Uterus (tissue), 4 donors: ENCODE measurements around the gene TAT. TPM values are rescaled to one million over a fixed set of nuclear protein-coding genes. Genes with fewer than 3 reads are reported as not detected.

Experiments
- small RNA-seq: library from RNA; depleted of rRNA; stranded (forward); fragments of <200 nt; gene quantifications from one replicate; pipeline ENCODE3, GENCODE V24; 2016
- total RNA-seq, 4 donors: library from RNA; depleted of rRNA in 3 of 4; stranded (reverse); fragments of >200 nt in 3 of 4; gene quantifications; one replicate each; pipeline versions ENCODE4 v1.1.0 to v1.2.4, GENCODE V29; 2014 to 2023
- donor health status: DM: yes; HTN: yes; CAD: no.

Gene TAT
- total RNA-seq, 4 donors from 2014 or later: 0.07 to 0.24 TPM; not detected in 2

Small RNA genes lying within 50 kb of the gene (small RNA-seq; reads per million reads assigned to genes)
- not detected for gene RNU6-1061P

Other genes with a start within 250 kb of the TAT start
- gene CALB2, start 218.4 kb downstream of the TAT start, total RNA-seq: 1 to 10 TPM in 1 of 4 donors, not detected in 3; 2.5 TPM
- gene TLE7, start 135.0 kb downstream of the TAT start, total RNA-seq: not detected
- 10 to 100 TPM in 2 of 4 donors, 1 to 10 TPM in 2; 2.4 to 12.8 (median 7.5) TPM for gene ZNF23, start 114.8 kb downstream of the TAT start, total RNA-seq
- 10 to 100 TPM in 1 of 4 donors, 1 to 10 TPM in 2, under 1 TPM in 1; 0.59 to 21.5 (median 8.3) TPM for gene ZNF19, start 87.8 kb downstream of the TAT start, total RNA-seq
- gene CHST4, start 50.7 kb downstream of the TAT start, total RNA-seq: 1 to 10 TPM in 1 of 4 donors, not detected in 3; 6.4 TPM
- 1 to 10 TPM in 2 of 4 donors, under 1 TPM in 1, not detected in 1; 0.21 to 5.7 (median 1.8) TPM for gene MARVELD3, start 49.1 kb upstream of the TAT start, total RNA-seq
- 10 to 100 TPM in 2 of 4 donors, 1 to 10 TPM in 2; 2.0 to 22.3 (median 10.7) TPM for gene PHLPP2, start 147.6 kb upstream of the TAT start, total RNA-seq
- gene AP1G1, start 231.7 kb upstream of the TAT start, total RNA-seq: 100 to 1,000 TPM in 1 of 4 donors, 10 to 100 TPM in 3; 32.5 to 125 (median 56.4) TPM